K562 (cell line): ENCODE measurements around the gene EFCAB12. TPM values are rescaled to one million over a fixed set of nuclear protein-coding genes. Genes with fewer than 3 reads are reported as not detected.

Experiments used
- ARID1B ChIP-seq: fragments of 450-650 bp; IDR thresholded peaks from 2 replicates; pipeline ENCODE4 v1.6.1; 2016; ENCODE audit warnings: antibody characterized with exemption, mild to moderate bottlenecking, inconsistent platforms
- CTBP1 ChIP-seq: fragments of 450-650 bp; IDR thresholded peaks from 2 replicates; pipeline ENCODE4 v1.6.1; 2016; ENCODE audit warnings: borderline replicate concordance
- CXXC5 ChIP-seq: fragments of 250-450 bp; sonication (Bioruptor Pico); IDR thresholded peaks from 2 replicates; pipeline ENCODE4 v1.8.0; 2022; ENCODE audit warnings: inconsistent platforms, mild to moderate bottlenecking, moderate library complexity
- ELF1 ChIP-seq: fragments of 200-800 bp; sonication (Bioruptor generic); IDR thresholded peaks from 2 replicates; pipeline ENCODE4 v1.6.1; 2016; ENCODE audit warnings: missing genetic modification characterization, missing compliant biosample characterization
- GMEB1 ChIP-seq: fragments of 250-450 bp; sonication (Bioruptor Pico); IDR thresholded peaks from 2 replicates; pipeline ENCODE4 v1.4.0; 2020; ENCODE audit warnings: mild to moderate bottlenecking
- MEF2D ChIP-seq: conservative IDR thresholded peaks from 2 replicates; pipeline ENCODE4 v1.6.1; 2016; ENCODE audit warnings: low read depth, missing genetic modification characterization, missing compliant biosample characterization
- NELFE ChIP-seq: IDR thresholded peaks from 2 replicates; pipeline ENCODE4 v1.6.1; 2011; ENCODE audit warnings: mild to moderate bottlenecking; ENCODE audit not compliant: insufficient read depth, insufficient read length
- PHF20 ChIP-seq: fragments of 450-650 bp; IDR thresholded peaks from 2 replicates; pipeline ENCODE4 v1.6.1; 2018; ENCODE audit not compliant: partially characterized antibody
- PRPF4 ChIP-seq: fragments of 200-400 bp; formaldehyde crosslinking; IDR thresholded peaks from one replicate; pipeline ENCODE4 v1.6.1; 2017; ENCODE audit warnings: low read length, low read depth, mild to moderate bottlenecking; ENCODE audit not compliant: insufficient read depth, poor library complexity, severe bottlenecking
- SIX5 ChIP-seq, 2 experiments: IDR thresholded peaks; 2 replicates each; pipeline ENCODE4 v1.6.1; 2011; ENCODE audit warnings: low read length in 2 of 2, borderline replicate concordance in 1 of 2, low read depth in 1 of 2, mild to moderate bottlenecking in 1 of 2, moderate library complexity in 1 of 2; ENCODE audit not compliant: insufficient read depth in 1 of 2
- SNIP1 ChIP-seq: fragments of 450-650 bp; IDR thresholded peaks from 2 replicates; pipeline ENCODE4 v1.7.1; 2017; ENCODE audit warnings: low read depth, mild to moderate bottlenecking
- SPI1 ChIP-seq: IDR thresholded peaks from 2 replicates; pipeline ENCODE4 v1.6.1; 2011; ENCODE audit warnings: low read depth, low read length, control low read depth, borderline replicate concordance
- ZNF140 ChIP-seq: fragments of 250-450 bp; sonication (Bioruptor Pico); IDR thresholded peaks from 2 replicates; pipeline ENCODE4 v1.8.0; 2021; ENCODE audit warnings: moderate library complexity, mild to moderate bottlenecking, inconsistent platforms
- ZNF668 ChIP-seq: fragments of 250-450 bp; sonication (Bioruptor Pico); IDR thresholded peaks from 2 replicates; pipeline ENCODE4 v1.8.0; 2022; ENCODE audit warnings: mild to moderate bottlenecking, inconsistent platforms
- polyA plus RNA-seq, 8 experiments: library from polyadenylated mRNA; depleted of rRNA in 4 of 8; stranded (reverse) in 5 of 8; unstranded in 3 of 8; fragments of >200 nt; fragmentation: Nextera tagmentation in 2 of 8; fragmentation: Illumina TruSeq in 1 of 8; extraction: Ambion mirVana in 2 of 8; extraction: Trizol in 1 of 8; gene quantifications; 2 replicates each; pipeline versions ENCODE4 v1.2.1 to v1.2.3, GENCODE V29; 2011 to 2014; ENCODE audit warnings: inconsistent platforms in 1 of 8, missing spikeins in 1 of 8
- total RNA-seq, 7 experiments: library from RNA; depleted of rRNA in 6 of 7; stranded (reverse); fragments of >200 nt in 6 of 7; fragmentation: Illumina TruSeq in 2 of 7; extraction: Trizol in 2 of 7; gene quantifications; 2 replicates each; pipeline versions ENCODE4 v1.2.1 to v1.2.3, GENCODE V29; 2011 to 2021; ENCODE audit warnings: low replicate concordance in 1 of 7
- TF ChIP-seq, protein P1 (sequence below): fragments of 200-800 bp; sonication (Bioruptor generic); IDR thresholded peaks from 2 replicates; pipeline ENCODE4 v1.6.1; 2017; ENCODE audit warnings: missing genetic modification characterization, missing compliant biosample characterization
- TF ChIP-seq, protein P2 (sequence below), 2 experiments: fragments of 450-650 bp; IDR thresholded peaks; 2 replicates each; pipeline ENCODE4 v1.6.1; 2016; ENCODE audit warnings: mild to moderate bottlenecking in 2 of 2, borderline replicate concordance in 1 of 2, low read depth in 1 of 2, moderate library complexity in 1 of 2

Gene EFCAB12
- total and polyA plus RNA-seq, 9 of the 15 experiments (the other 6 are each of a cell fraction or from before 2014, with no cell fraction given), result 0.08 to 0.95 (median 0.56) TPM; not detected in 1

GRCh38 chr3:129448186-129448895 lies 19.9 kb upstream of the EFCAB12 start (continued):
- TF ChIP-seq GMEB1 (CRISPR knock-in tag), result no peak
- no peak for TF ChIP-seq ELF1 (tag)
- TF ChIP-seq PRPF4, result no peak
- TF ChIP-seq, protein P1, sequence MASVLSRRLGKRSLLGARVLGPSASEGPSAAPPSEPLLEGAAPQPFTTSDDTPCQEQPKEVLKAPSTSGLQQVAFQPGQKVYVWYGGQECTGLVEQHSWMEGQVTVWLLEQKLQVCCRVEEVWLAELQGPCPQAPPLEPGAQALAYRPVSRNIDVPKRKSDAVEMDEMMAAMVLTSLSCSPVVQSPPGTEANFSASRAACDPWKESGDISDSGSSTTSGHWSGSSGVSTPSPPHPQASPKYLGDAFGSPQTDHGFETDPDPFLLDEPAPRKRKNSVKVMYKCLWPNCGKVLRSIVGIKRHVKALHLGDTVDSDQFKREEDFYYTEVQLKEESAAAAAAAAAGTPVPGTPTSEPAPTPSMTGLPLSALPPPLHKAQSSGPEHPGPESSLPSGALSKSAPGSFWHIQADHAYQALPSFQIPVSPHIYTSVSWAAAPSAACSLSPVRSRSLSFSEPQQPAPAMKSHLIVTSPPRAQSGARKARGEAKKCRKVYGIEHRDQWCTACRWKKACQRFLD (CRISPR knock-in tag), result no peak; the same call in 1 of the 2 replicates
- TF ChIP-seq SIX5 (IDR thresholded peaks at IDR 0.05; ENCODE audit: borderline replicate concordance in 1 of 2, insufficient read depth in 1 of 2, low read depth in 1 of 2, low read length in 2 of 2), result no peak
- TF ChIP-seq, protein P2, sequence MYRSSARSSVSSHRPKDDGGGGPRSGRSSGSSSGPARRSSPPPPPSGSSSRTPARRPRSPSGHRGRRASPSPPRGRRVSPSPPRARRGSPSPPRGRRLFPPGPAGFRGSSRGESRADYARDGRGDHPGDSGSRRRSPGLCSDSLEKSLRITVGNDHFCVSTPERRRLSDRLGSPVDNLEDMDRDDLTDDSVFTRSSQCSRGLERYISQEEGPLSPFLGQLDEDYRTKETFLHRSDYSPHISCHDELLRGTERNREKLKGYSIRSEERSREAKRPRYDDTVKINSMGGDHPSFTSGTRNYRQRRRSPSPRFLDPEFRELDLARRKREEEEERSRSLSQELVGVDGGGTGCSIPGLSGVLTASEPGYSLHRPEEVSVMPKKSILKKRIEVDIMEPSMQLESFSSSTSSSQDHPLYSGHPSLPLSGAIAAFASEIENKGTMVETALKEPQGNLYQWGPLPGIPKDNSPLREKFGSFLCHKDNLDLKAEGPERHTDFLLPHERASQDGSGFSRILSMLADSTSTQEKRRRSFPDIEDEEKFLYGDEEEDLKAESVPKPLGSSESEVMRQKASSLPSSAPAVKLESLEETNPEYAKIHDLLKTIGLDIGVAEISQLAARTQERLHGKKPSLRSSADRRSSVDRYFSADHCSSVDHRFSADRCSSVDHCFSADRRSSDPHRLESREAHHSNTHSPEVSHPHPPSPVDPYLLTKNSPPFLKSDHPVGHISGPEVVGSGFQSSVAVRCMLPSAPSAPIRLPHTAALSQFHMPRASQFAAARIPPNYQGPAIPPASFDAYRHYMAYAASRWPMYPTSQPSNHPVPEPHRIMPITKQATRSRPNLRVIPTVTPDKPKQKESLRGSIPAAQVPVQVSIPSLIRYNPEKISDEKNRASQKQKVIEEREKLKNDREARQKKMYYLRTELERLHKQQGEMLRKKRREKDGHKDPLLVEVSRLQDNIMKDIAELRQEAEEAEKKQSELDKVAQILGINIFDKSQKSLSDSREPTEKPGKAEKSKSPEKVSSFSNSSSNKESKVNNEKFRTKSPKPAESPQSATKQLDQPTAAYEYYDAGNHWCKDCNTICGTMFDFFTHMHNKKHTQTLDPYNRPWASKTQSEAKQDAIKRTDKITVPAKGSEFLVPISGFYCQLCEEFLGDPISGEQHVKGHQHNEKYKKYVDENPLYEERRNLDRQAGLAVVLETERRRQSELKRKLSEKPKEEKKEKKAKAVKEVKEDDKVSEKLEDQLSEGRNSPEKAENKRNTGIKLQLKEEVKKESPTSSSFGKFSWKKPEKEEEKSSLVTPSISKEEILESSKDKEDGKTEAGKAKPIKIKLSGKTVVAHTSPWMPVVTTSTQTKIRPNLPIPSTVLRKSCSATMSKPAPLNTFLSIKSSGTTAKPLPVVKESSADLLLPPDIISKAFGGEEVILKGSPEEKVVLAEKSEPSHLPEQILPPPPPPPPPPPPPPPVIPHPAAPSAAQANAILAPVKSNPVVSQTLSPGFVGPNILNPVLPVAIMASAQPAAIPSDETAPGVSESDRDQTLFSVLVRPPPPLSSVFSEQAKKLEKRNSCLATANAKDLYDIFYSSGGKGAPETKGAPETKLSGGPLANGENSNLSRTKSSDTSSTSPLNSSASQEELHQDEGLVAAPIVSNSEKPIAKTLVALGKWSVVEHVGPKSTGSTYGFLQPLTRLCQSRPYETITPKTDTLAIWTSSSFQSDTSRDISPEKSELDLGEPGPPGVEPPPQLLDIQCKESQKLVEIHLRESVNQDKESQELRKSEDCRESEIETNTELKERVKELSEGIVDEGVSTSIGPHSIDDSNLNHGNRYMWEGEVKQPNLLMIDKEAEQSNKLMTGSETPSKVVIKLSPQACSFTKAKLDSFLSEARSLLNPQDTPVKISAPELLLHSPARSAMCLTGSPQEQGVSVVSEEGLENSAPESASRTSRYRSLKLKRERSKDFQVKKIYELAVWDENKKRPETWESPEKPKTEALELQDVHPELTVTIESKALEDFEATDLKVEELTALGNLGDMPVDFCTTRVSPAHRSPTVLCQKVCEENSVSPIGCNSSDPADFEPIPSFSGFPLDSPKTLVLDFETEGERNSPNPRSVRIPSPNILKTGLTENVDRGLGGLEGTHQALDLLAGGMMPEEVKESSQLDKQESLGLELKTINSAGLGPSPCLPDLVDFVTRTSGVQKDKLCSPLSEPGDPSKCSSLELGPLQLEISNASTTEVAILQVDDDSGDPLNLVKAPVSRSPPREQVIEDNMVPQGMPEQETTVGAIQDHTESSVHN (IDR thresholded peaks at IDR 0.05; ENCODE audit: borderline replicate concordance in 1 of 2, low read depth in 1 of 2), result peak in 1 of 2 experiments; percentile 16; a peak in 1 of 4 replicates
- no peak for TF ChIP-seq PHF20
- TF ChIP-seq CXXC5 (CRISPR knock-in tag), result 0 out of 2 replicates have a peak, but pooled peaks have one; percentile 49
- no peak for TF ChIP-seq MEF2D
- no peak for TF ChIP-seq SPI1
- TF ChIP-seq NELFE, result no peak
- TF ChIP-seq ZNF668 (CRISPR knock-in tag), result no peak
- peak; percentile 29; the same call in 1 of the 2 replicates for TF ChIP-seq ARID1B
- no peak for TF ChIP-seq CTBP1
- TF ChIP-seq ZNF140 (CRISPR knock-in tag), result no peak
- TF ChIP-seq SNIP1, result no peak
